Immature natural killer cell (primary cell): ENCODE results near the gene C6orf136. TPM values are rescaled to one million over a fixed set of nuclear protein-coding genes. Genes with fewer than 3 reads are reported as not detected.

Experiments
- DNase-seq, 3 donors: peaks; one replicate each; pipeline ENCODE4 v3.0.0; 2022; ENCODE audit warnings: mixed read lengths in 1 of 3
- H3K27ac Mint-ChIP-seq, 6 donors: one replicate each; pipeline ENCODE4 v1.8.0; 2020; ENCODE audit warnings: mixed read lengths in 6 of 6, mild to moderate bottlenecking in 5 of 6, inconsistent platforms in 4 of 6, moderate library complexity in 3 of 6
- H3K27me3 Mint-ChIP-seq, 3 donors: one replicate each; pipeline ENCODE4 v1.8.0; 2020 to 2021; ENCODE audit warnings: low read depth in 3 of 3, mild to moderate bottlenecking in 3 of 3, mixed read lengths in 3 of 3, moderate library complexity in 3 of 3, inconsistent platforms in 1 of 3
- H3K36me3 Mint-ChIP-seq, 3 donors: one replicate each; pipeline ENCODE4 v1.8.0; 2020; ENCODE audit warnings: mixed read lengths in 3 of 3, inconsistent platforms in 2 of 3, mild to moderate bottlenecking in 2 of 3
- H3K4me1 Mint-ChIP-seq, 2 donors: one replicate each; pipeline ENCODE4 v1.8.0; 2020; ENCODE audit warnings: inconsistent platforms in 2 of 2, mild to moderate bottlenecking in 2 of 2, mixed read lengths in 2 of 2, moderate library complexity in 1 of 2
- H3K4me3 Mint-ChIP-seq, 5 donors: one replicate each; pipeline ENCODE4 v1.8.0; 2020; ENCODE audit warnings: mild to moderate bottlenecking in 5 of 5, mixed read lengths in 5 of 5, inconsistent platforms in 3 of 5, moderate library complexity in 3 of 5
- H3K9me3 Mint-ChIP-seq, 6 donors: one replicate each; pipeline ENCODE4 v1.8.0; 2020; ENCODE audit warnings: mild to moderate bottlenecking in 6 of 6, mixed read lengths in 6 of 6, inconsistent platforms in 4 of 6, moderate library complexity in 3 of 6
- polyA plus RNA-seq, 3 donors: library from polyadenylated mRNA; unstranded; fragments of 300-500 nt; fragmentation: Illumina TruSeq; gene quantifications; one replicate each; pipeline ENCODE4 v1.2.3, GENCODE V29; 2021

The C6orf136 gene
- polyA plus RNA-seq, 3 donors from 2014 or later, result 4.3 to 16.5 (median 9.8) TPM

- Mint-ChIP-seq H3K36me3 (peaks cover 29 to 47% (median 39%) of the 10 kb centered on the region in 3 donors), H3K4me3 (peak overlapping the region in 1 of 5 donors; percentile 57)
These were observed 34.7 kb upstream of the C6orf136 start for GRCh38 chr6:30612213-30612612.

GRCh38 chr6:30612687-30613248 is 34.2 kb upstream of the C6orf136 start:
- peaks cover 24 to 43% (median 35%) of the 10 kb centered on the region in 3 donors for H3K36me3 Mint-ChIP-seq
- peaks cover 0 to 9% (median 2%) of the 10 kb centered on the region in 6 donors for H3K9me3 Mint-ChIP-seq
- H3K4me1 Mint-ChIP-seq, result peaks cover 51 to 65% of the 10 kb centered on the region in 2 donors
- peak overlapping the region; percentile 99 to 100 (median 100) for H3K27ac Mint-ChIP-seq
- no peak for DNase-seq
- H3K27me3 Mint-ChIP-seq, result peaks cover 29 to 37% (median 34%) of the 10 kb centered on the region in 3 donors
- H3K4me3 Mint-ChIP-seq, result no peak overlapping the region

More at GRCh38 chr6:30612213-30612612, 34.7 kb upstream of the C6orf136 start:
- DNase-seq, result no peak
- Mint-ChIP-seq H3K27me3 (peaks cover 23 to 31% (median 28%) of the 10 kb centered on the region in 3 donors), H3K27ac (peak overlapping the region; percentile 35 to 100 (median 92)), H3K9me3 (peaks cover 0 to 9% (median 2%) of the 10 kb centered on the region in 6 donors), H3K4me1 (peaks cover 54 to 70% of the 10 kb centered on the region in 2 donors)

- Mint-ChIP-seq H3K4me3 (peak overlapping the region; percentile 23 to 99 (median 78)), H3K27ac (peak overlapping the region; percentile 99 to 100 (median 100)), H3K27me3 (peaks cover 29 to 37% (median 35%) of the 10 kb centered on the region in 3 donors), H3K36me3 (peaks cover 24 to 42% (median 33%) of the 10 kb centered on the region in 3 donors), H3K9me3 (peaks cover 0 to 9% (median 2%) of the 10 kb centered on the region in 6 donors), H3K4me1 (peaks cover 57 to 70% of the 10 kb centered on the region in 2 donors)
- no peak for DNase-seq
These were observed 33.5 kb upstream of the C6orf136 start for GRCh38 chr6:30613251-30614043.

GRCh38 chr6:30614044-30614842 is 32.7 kb upstream of the C6orf136 start:
- peaks cover 55 to 70% of the 10 kb centered on the region in 2 donors for H3K4me1 Mint-ChIP-seq
- no peak for DNase-seq
- H3K9me3 Mint-ChIP-seq, result peaks cover 0 to 9% (median 2%) of the 10 kb centered on the region in 6 donors
- H3K27me3 Mint-ChIP-seq, result peaks cover 29 to 37% (median 35%) of the 10 kb centered on the region in 3 donors
- peak overlapping the region; percentile 99 to 100 (median 100) for H3K27ac Mint-ChIP-seq
- peaks cover 24 to 35% (median 27%) of the 10 kb centered on the region in 3 donors for H3K36me3 Mint-ChIP-seq
- H3K4me3 Mint-ChIP-seq, result peak overlapping the region; percentile 99 to 100 (median 99)

GRCh38 chr6:30614843-30615218 is 32.1 kb upstream of the C6orf136 start:
- peak overlapping the region; percentile 99 to 100 (median 99) for H3K4me3 Mint-ChIP-seq
- peaks cover 22 to 30% (median 24%) of the 10 kb centered on the region in 3 donors for H3K36me3 Mint-ChIP-seq
- peaks cover 29 to 36% (median 35%) of the 10 kb centered on the region in 3 donors for H3K27me3 Mint-ChIP-seq
- DNase-seq, result peak; percentile 90 to 93 (median 93)
- peaks cover 0 to 9% (median 2%) of the 10 kb centered on the region in 6 donors for H3K9me3 Mint-ChIP-seq
- peaks cover 51 to 69% of the 10 kb centered on the region in 2 donors for H3K4me1 Mint-ChIP-seq
- H3K27ac Mint-ChIP-seq, result peak overlapping the region; percentile 99 to 100 (median 100)

GRCh38 chr6:30615219-30615957 is 31.5 kb upstream of the C6orf136 start:
- peak overlapping the region; percentile 99 to 100 (median 100) for H3K27ac Mint-ChIP-seq
- H3K9me3 Mint-ChIP-seq, result peaks cover 0 to 9% (median 2%) of the 10 kb centered on the region in 6 donors
- peak; percentile 60 to 72 (median 67) for DNase-seq
- peaks cover 22 to 30% (median 24%) of the 10 kb centered on the region in 3 donors for H3K36me3 Mint-ChIP-seq
- H3K27me3 Mint-ChIP-seq, result peaks cover 29 to 36% (median 35%) of the 10 kb centered on the region in 3 donors
- H3K4me3 Mint-ChIP-seq, result peak overlapping the region; percentile 99 to 100 (median 99)
- peaks cover 47 to 64% of the 10 kb centered on the region in 2 donors for H3K4me1 Mint-ChIP-seq

GRCh38 chr6:30615958-30616810 is 30.7 kb upstream of the C6orf136 start:
- Mint-ChIP-seq H3K36me3 (peaks cover 22 to 31% (median 24%) of the 10 kb centered on the region in 3 donors), H3K4me3 (peak overlapping the region; percentile 99 to 100 (median 99)), H3K27me3 (peaks cover 29 to 36% (median 35%) of the 10 kb centered on the region in 3 donors), H3K9me3 (peaks cover 0 to 9% (median 2%) of the 10 kb centered on the region in 6 donors), H3K4me1 (peaks cover 48 to 57% of the 10 kb centered on the region in 2 donors), H3K27ac (peak overlapping the region; percentile 99 to 100 (median 100))
- DNase-seq, result peak; percentile 61 to 63 (median 63)

- Mint-ChIP-seq H3K9me3 (peaks cover 0 to 9% (median 2%) of the 10 kb centered on the region in 6 donors), H3K27ac (peak within 1 kb of the TSS; percentile 99 to 100 (median 100)), H3K4me3 (peak within 1 kb of the TSS; percentile 99 to 100 (median 99)), H3K36me3 (peaks cover 22 to 34% (median 24%) of the 10 kb centered on the region in 3 donors), H3K4me1 (peaks cover 42 to 49% of the 10 kb centered on the region in 2 donors), H3K27me3 (peaks cover 29 to 36% (median 35%) of the 10 kb centered on the region in 3 donors)
- DNase-seq, result peak; percentile 99 to 100 (median 100)
These were observed 29.9 kb upstream of the C6orf136 start, which contains the start of gene PPP1R10 for GRCh38 chr6:30616811-30617564. Gene PPP1R10 (minus strand): TSS chr6:30617243. CDS start chr6:30609944, 7,299 bp downstream.

- peak within 1 kb of the TSS; percentile 99 to 100 (median 99) for H3K4me3 Mint-ChIP-seq
- peak; percentile 98 to 99 (median 99) for DNase-seq
- peaks cover 24 to 34% (median 25%) of the 10 kb centered on the region in 3 donors for H3K36me3 Mint-ChIP-seq
- H3K27me3 Mint-ChIP-seq, result peaks cover 29 to 35% (median 35%) of the 10 kb centered on the region in 3 donors
- H3K4me1 Mint-ChIP-seq, result peaks cover 39 to 42% of the 10 kb centered on the region in 2 donors
- peak within 1 kb of the TSS; percentile 99 to 100 (median 100) for H3K27ac Mint-ChIP-seq
- H3K9me3 Mint-ChIP-seq, result peaks cover 0 to 9% (median 2%) of the 10 kb centered on the region in 6 donors
These were observed 29.2 kb upstream of the C6orf136 start, which contains the start of gene MRPS18B for GRCh38 chr6:30617565-30618269. Gene MRPS18B (plus strand): TSS chr6:30617840. CDS start chr6:30617866, 26 bp downstream.

- peaks cover 29 to 35% (median 35%) of the 10 kb centered on the region in 3 donors for H3K27me3 Mint-ChIP-seq
- H3K4me1 Mint-ChIP-seq, result peaks cover 35 to 36% of the 10 kb centered on the region in 2 donors
- peak overlapping the region; percentile 99 to 100 (median 99) for H3K4me3 Mint-ChIP-seq
- no peak for DNase-seq
- peaks cover 24 to 34% (median 27%) of the 10 kb centered on the region in 3 donors for H3K36me3 Mint-ChIP-seq
- peak overlapping the region; percentile 99 to 100 (median 100) for H3K27ac Mint-ChIP-seq
- peaks cover 0 to 9% (median 2%) of the 10 kb centered on the region in 6 donors for H3K9me3 Mint-ChIP-seq
These were observed 28.6 kb upstream of the C6orf136 start for GRCh38 chr6:30618270-30618797.
